WTC11 (cell line): Measurements from ENCODE around the gene RAB2B. TPM values are rescaled to one million over a fixed set of nuclear protein-coding genes. Genes with fewer than 3 reads are reported as not detected.

Experiments
- ATAC-seq: fragments of 200-7000 bp; cut with Tn5 transposase; 2 replicates; pipeline ENCODE4 v1.10.0; 2021; ENCODE audit warnings: mild to moderate bottlenecking, moderate library complexity
- CTCF ChIA-PET: fragments of 300-600 bp; sonication (Branson Sonifier 250); formaldehyde crosslinking; loops from one replicate; lab custom pipeline; 2021; ENCODE audit warnings: antibody characterized with exemption; lab: Charles Lee
- POLR2A ChIA-PET: fragments of 350-600 bp; sonication (Branson Sonifier 250); formaldehyde crosslinking; loops from one replicate; lab custom pipeline; 2021; ENCODE audit warnings: antibody characterized with exemption; lab: Charles Lee
- DNase-seq: peaks from one replicate; pipeline ENCODE4 v3.0.0; 2021; ENCODE audit warnings: low spot score
- H3K27ac Mint-ChIP-seq: 2 replicates; pipeline ENCODE4 v1.8.0; 2021; ENCODE audit warnings: mixed read lengths
- H3K27me3 Mint-ChIP-seq: 2 replicates; pipeline ENCODE4 v1.8.0; 2021; ENCODE audit warnings: low read depth, mild to moderate bottlenecking, moderate library complexity, mixed read lengths
- H3K36me3 Mint-ChIP-seq: 2 replicates; pipeline ENCODE4 v1.8.0; 2021; ENCODE audit warnings: mixed read lengths
- H3K4me1 Mint-ChIP-seq: 2 replicates; pipeline ENCODE4 v1.8.0; 2022; ENCODE audit warnings: mixed read lengths
- H3K4me3 Mint-ChIP-seq: 2 replicates; pipeline ENCODE4 v1.8.0; 2021; ENCODE audit warnings: mild to moderate bottlenecking, moderate library complexity, mixed read lengths
- H3K9me3 Mint-ChIP-seq: 2 replicates; pipeline ENCODE4 v1.8.0; 2021; ENCODE audit warnings: mixed read lengths
- CBFB ChIP-seq: sonication (generic); formaldehyde crosslinking; IDR thresholded peaks from 2 replicates; pipeline ENCODE4 v1.8.1; 2022; ENCODE audit warnings: mild to moderate bottlenecking, low read depth, missing genetic modification reagents
- GABPB1 ChIP-seq: sonication (generic); formaldehyde crosslinking; IDR thresholded peaks from 2 replicates; pipeline ENCODE4 v1.8.1; 2023; ENCODE audit warnings: mild to moderate bottlenecking, missing genetic modification reagents
- JUN ChIP-seq: sonication (generic); formaldehyde crosslinking; IDR thresholded peaks from 2 replicates; pipeline ENCODE4 v1.8.0; 2023; ENCODE audit warnings: mild to moderate bottlenecking, missing genetic modification reagents
- KAT7 ChIP-seq: sonication (generic); formaldehyde crosslinking; IDR thresholded peaks from 2 replicates; pipeline ENCODE4 v1.8.1; 2023; ENCODE audit warnings: missing genetic modification reagents, mild to moderate bottlenecking, borderline replicate concordance
- NFATC4 ChIP-seq: fragments of 250-450 bp; sonication (Bioruptor Pico); IDR thresholded peaks from 2 replicates; pipeline ENCODE4 v1.9.0; 2021; ENCODE audit warnings: mild to moderate bottlenecking
- NFYB ChIP-seq: sonication (generic); formaldehyde crosslinking; conservative IDR thresholded peaks from 2 replicates; pipeline ENCODE4 v1.8.0; 2022; ENCODE audit warnings: low read depth, missing genetic modification reagents
- SP1 ChIP-seq: sonication (generic); formaldehyde crosslinking; conservative IDR thresholded peaks from 2 replicates; pipeline ENCODE4 v1.8.1; 2022; ENCODE audit warnings: missing genetic modification reagents
- TP53 ChIP-seq: sonication (generic); formaldehyde crosslinking; IDR thresholded peaks from 2 replicates; pipeline ENCODE4 v1.8.1; 2023; ENCODE audit warnings: mild to moderate bottlenecking, missing genetic modification reagents
- ZNF138 ChIP-seq: sonication (generic); formaldehyde crosslinking; conservative IDR thresholded peaks from 2 replicates; pipeline ENCODE4 v1.8.1; 2022; ENCODE audit warnings: mild to moderate bottlenecking, moderate library complexity, missing genetic modification reagents
- ZNF416 ChIP-seq: fragments of 250-450 bp; sonication (Bioruptor Pico); IDR thresholded peaks from 2 replicates; pipeline ENCODE4 v1.9.0; 2021; ENCODE audit warnings: mild to moderate bottlenecking, inconsistent platforms
- ZNF423 ChIP-seq: fragments of 250-450 bp; sonication (Bioruptor Pico); IDR thresholded peaks from 2 replicates; pipeline ENCODE4 v2.1.2; 2022; ENCODE audit warnings: mild to moderate bottlenecking, moderate library complexity
- total RNA-seq: library from RNA; stranded (reverse); gene quantifications from 3 replicates; pipeline ENCODE4 v1.2.3, GENCODE V29; 2021
- TF ChIP-seq, protein P1 (sequence below): sonication (generic); formaldehyde crosslinking; IDR thresholded peaks from 2 replicates; pipeline ENCODE4 v1.8.1; 2023; ENCODE audit warnings: mild to moderate bottlenecking, missing genetic modification reagents, moderate library complexity
- TF ChIP-seq, protein P2 (sequence below): fragments of 250-450 bp; sonication (Bioruptor Pico); IDR thresholded peaks from 2 replicates; pipeline ENCODE4 v2.1.2; 2022; ENCODE audit warnings: mild to moderate bottlenecking, moderate library complexity
- TF ChIP-seq, protein P3 (sequence below): sonication (generic); formaldehyde crosslinking; IDR thresholded peaks from 2 replicates; pipeline ENCODE4 v1.8.1; 2022; ENCODE audit warnings: mild to moderate bottlenecking, missing genetic modification reagents, moderate library complexity, borderline replicate concordance
- TF ChIP-seq, protein P4 (sequence below): sonication (generic); formaldehyde crosslinking; IDR thresholded peaks from 2 replicates; pipeline ENCODE4 v1.8.1; 2023; ENCODE audit warnings: mild to moderate bottlenecking, missing genetic modification reagents
- TF ChIP-seq, protein P5 (sequence below): sonication (generic); formaldehyde crosslinking; IDR thresholded peaks from 2 replicates; pipeline ENCODE4 v1.8.0; 2022; ENCODE audit warnings: mild to moderate bottlenecking, missing genetic modification reagents
- TF ChIP-seq, protein P6 (sequence below): sonication (generic); formaldehyde crosslinking; IDR thresholded peaks from 2 replicates; pipeline ENCODE4 v1.8.0; 2023; ENCODE audit warnings: mild to moderate bottlenecking, missing genetic modification reagents
- TF ChIP-seq, protein P7 (sequence below): sonication (generic); formaldehyde crosslinking; IDR thresholded peaks from 2 replicates; pipeline ENCODE4 v1.8.0; 2023; ENCODE audit warnings: missing genetic modification reagents, mild to moderate bottlenecking, borderline replicate concordance
- TF ChIP-seq, protein P8 (sequence below): fragments of 250-450 bp; sonication (Bioruptor Pico); IDR thresholded peaks from 2 replicates; pipeline ENCODE4 v1.9.0; 2021; ENCODE audit warnings: mild to moderate bottlenecking

Gene RAB2B
- total RNA-seq, 1 experiment from 2014 or later, result 29.6 TPM

DNA sequence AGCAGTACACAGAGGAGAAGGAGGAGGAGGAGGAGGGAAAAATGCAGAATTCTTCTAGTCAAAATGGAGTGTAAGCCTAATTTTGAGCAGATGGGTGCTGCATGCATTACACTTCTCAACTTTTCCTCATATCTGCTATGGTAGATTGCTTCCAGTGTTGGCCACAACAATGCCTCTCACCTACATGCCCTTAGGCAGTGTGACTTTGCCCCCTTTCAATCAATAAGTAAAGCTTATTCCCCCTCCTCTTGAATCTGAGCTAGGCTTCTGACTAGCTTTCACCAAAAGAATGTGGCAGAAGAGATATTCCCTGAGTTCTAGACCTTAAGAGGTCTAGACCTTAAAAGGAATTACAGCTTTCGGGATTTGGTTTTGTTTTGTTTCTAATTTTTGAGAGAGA lies 37.6 kb upstream of the RAB2B start (continued):
- TF ChIP-seq, protein P1, sequence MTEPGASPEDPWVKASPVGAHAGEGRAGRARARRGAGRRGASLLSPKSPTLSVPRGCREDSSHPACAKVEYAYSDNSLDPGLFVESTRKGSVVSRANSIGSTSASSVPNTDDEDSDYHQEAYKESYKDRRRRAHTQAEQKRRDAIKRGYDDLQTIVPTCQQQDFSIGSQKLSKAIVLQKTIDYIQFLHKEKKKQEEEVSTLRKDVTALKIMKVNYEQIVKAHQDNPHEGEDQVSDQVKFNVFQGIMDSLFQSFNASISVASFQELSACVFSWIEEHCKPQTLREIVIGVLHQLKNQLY (CRISPR knock-in tag), result no peak
- TF ChIP-seq ZNF416 (CRISPR knock-in tag) (no peak), NFYB (CRISPR knock-in tag) (no peak), JUN (CRISPR knock-in tag) (no peak)
- TF ChIP-seq, protein P2, sequence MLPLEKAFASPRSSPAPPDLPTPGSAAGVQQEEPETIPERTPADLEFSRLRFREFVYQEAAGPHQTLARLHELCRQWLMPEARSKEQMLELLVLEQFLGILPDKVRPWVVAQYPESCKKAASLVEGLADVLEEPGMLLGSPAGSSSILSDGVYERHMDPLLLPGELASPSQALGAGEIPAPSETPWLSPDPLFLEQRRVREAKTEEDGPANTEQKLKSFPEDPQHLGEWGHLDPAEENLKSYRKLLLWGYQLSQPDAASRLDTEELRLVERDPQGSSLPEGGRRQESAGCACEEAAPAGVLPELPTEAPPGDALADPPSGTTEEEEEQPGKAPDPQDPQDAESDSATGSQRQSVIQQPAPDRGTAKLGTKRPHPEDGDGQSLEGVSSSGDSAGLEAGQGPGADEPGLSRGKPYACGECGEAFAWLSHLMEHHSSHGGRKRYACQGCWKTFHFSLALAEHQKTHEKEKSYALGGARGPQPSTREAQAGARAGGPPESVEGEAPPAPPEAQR (CRISPR knock-in tag), result no peak
- TF ChIP-seq, protein P3, sequence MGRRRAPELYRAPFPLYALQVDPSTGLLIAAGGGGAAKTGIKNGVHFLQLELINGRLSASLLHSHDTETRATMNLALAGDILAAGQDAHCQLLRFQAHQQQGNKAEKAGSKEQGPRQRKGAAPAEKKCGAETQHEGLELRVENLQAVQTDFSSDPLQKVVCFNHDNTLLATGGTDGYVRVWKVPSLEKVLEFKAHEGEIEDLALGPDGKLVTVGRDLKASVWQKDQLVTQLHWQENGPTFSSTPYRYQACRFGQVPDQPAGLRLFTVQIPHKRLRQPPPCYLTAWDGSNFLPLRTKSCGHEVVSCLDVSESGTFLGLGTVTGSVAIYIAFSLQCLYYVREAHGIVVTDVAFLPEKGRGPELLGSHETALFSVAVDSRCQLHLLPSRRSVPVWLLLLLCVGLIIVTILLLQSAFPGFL (CRISPR knock-in tag), result no peak

DNA sequence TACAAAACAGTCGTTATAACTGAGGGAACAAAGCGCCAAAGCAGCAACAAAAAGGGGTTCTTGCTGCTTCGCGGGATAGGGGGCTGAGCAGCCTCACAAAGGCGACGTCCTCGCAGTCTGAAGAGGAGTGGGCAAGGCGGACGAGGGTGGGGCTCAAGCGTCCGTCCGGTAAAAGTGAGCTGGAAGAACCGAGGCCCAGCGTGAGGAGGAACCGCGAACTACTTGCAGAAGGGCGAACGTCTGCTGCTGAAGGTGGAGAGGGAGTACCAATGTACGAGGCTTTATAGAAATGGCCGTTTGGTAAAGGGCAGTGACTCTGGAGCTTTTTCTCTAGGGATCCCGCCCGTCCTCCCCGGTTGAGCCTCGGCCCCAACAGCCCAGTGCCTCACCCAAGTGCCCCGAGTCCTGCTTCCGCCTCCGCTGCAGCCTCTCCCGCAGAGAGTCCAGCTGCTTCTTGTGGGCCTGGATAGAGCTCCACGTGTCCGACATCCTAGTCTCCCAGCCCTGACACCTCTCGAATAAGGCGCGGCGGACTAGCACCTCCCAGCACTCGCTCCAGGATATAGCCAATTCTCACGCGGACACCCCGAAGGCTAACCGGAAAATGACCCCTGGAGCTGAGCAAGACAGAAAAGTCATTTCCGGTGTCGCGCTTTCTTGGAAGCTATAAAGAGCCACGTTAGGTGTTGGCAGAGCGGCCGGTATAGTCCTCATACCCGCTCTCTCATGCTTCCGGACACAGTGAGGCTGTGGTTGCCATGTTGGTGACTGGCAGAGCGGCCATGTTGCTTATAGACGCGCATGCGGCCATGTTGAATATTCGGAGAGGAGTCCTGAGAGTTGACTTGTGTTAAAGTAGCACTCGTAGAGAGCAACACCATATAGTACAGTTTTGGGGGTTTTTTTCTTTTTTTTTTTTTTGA lies 34.2 kb upstream of the RAB2B start, which contains the start of gene METTL3:
TSS of gene METTL3 (minus strand) at position 606 of the 923 bp plus-strand sequence. CDS start at position 489, 117 bp downstream.
- Mint-ChIP-seq H3K4me1 (peaks cover 42% of the 10 kb centered on the region), H3K27ac (peak within 1 kb of the TSS; percentile 94), H3K4me3 (peak within 1 kb of the TSS; percentile 96), H3K36me3 (peaks cover 29% of the 10 kb centered on the region), H3K27me3 (no peaks in the 10 kb centered on the region), H3K9me3 (peaks cover 3% of the 10 kb centered on the region; the same call in 1 of the 2 replicates)
- ATAC-seq (peak; percentile 98), DNase-seq (peak; percentile 93)
- POLR2A ChIA-PET, result interaction anchor here (0.6 to 2.9 kb wide), 16 partner anchors 8 to 65 kb away, joined by 3 to 52 read pairs (median 5); partner anchors contain the start of genes CHD8, RAB2B, SALL2 and TOX4
- CTCF ChIA-PET, result interaction anchor here (0.6 to 1.9 kb wide), 15 partner anchors 9 to 74 kb away, joined by 3 to 21 read pairs (median 5); partner anchors contain the start of genes CHD8, RAB2B, SALL2 and TOX4
- TF ChIP-seq, protein P4, sequence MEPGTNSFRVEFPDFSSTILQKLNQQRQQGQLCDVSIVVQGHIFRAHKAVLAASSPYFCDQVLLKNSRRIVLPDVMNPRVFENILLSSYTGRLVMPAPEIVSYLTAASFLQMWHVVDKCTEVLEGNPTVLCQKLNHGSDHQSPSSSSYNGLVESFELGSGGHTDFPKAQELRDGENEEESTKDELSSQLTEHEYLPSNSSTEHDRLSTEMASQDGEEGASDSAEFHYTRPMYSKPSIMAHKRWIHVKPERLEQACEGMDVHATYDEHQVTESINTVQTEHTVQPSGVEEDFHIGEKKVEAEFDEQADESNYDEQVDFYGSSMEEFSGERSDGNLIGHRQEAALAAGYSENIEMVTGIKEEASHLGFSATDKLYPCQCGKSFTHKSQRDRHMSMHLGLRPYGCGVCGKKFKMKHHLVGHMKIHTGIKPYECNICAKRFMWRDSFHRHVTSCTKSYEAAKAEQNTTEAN (CRISPR knock-in tag), result no peak
- TF ChIP-seq CBFB (CRISPR knock-in tag) (0 out of 2 replicates have a peak, but pooled peaks have one; percentile 36), ZNF138 (CRISPR knock-in tag) (0 out of 2 replicates have a peak, but pooled peaks have one; percentile 48), GABPB1 (CRISPR knock-in tag) (peak; percentile 86), NFATC4 (CRISPR knock-in tag) (no peak), ZNF423 (peak; percentile 63; the same call in 1 of the 2 replicates), KAT7 (CRISPR knock-in tag) (peak; percentile 70; the same call in 1 of the 2 replicates), SP1 (CRISPR knock-in tag) (peak; percentile 49; the same call in 1 of the 2 replicates), TP53 (CRISPR knock-in tag) (0 out of 2 replicates have a peak, but pooled peaks have one; percentile 87)
- TF ChIP-seq, protein P5, sequence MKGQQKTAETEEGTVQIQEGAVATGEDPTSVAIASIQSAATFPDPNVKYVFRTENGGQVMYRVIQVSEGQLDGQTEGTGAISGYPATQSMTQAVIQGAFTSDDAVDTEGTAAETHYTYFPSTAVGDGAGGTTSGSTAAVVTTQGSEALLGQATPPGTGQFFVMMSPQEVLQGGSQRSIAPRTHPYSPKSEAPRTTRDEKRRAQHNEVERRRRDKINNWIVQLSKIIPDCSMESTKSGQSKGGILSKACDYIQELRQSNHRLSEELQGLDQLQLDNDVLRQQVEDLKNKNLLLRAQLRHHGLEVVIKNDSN (CRISPR knock-in tag), result peak; percentile 29; the same call in 1 of the 2 replicates
- TF ChIP-seq, protein P6, sequence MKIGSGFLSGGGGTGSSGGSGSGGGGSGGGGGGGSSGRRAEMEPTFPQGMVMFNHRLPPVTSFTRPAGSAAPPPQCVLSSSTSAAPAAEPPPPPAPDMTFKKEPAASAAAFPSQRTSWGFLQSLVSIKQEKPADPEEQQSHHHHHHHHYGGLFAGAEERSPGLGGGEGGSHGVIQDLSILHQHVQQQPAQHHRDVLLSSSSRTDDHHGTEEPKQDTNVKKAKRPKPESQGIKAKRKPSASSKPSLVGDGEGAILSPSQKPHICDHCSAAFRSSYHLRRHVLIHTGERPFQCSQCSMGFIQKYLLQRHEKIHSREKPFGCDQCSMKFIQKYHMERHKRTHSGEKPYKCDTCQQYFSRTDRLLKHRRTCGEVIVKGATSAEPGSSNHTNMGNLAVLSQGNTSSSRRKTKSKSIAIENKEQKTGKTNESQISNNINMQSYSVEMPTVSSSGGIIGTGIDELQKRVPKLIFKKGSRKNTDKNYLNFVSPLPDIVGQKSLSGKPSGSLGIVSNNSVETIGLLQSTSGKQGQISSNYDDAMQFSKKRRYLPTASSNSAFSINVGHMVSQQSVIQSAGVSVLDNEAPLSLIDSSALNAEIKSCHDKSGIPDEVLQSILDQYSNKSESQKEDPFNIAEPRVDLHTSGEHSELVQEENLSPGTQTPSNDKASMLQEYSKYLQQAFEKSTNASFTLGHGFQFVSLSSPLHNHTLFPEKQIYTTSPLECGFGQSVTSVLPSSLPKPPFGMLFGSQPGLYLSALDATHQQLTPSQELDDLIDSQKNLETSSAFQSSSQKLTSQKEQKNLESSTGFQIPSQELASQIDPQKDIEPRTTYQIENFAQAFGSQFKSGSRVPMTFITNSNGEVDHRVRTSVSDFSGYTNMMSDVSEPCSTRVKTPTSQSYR (CRISPR knock-in tag), result no peak
- TF ChIP-seq, protein P7, sequence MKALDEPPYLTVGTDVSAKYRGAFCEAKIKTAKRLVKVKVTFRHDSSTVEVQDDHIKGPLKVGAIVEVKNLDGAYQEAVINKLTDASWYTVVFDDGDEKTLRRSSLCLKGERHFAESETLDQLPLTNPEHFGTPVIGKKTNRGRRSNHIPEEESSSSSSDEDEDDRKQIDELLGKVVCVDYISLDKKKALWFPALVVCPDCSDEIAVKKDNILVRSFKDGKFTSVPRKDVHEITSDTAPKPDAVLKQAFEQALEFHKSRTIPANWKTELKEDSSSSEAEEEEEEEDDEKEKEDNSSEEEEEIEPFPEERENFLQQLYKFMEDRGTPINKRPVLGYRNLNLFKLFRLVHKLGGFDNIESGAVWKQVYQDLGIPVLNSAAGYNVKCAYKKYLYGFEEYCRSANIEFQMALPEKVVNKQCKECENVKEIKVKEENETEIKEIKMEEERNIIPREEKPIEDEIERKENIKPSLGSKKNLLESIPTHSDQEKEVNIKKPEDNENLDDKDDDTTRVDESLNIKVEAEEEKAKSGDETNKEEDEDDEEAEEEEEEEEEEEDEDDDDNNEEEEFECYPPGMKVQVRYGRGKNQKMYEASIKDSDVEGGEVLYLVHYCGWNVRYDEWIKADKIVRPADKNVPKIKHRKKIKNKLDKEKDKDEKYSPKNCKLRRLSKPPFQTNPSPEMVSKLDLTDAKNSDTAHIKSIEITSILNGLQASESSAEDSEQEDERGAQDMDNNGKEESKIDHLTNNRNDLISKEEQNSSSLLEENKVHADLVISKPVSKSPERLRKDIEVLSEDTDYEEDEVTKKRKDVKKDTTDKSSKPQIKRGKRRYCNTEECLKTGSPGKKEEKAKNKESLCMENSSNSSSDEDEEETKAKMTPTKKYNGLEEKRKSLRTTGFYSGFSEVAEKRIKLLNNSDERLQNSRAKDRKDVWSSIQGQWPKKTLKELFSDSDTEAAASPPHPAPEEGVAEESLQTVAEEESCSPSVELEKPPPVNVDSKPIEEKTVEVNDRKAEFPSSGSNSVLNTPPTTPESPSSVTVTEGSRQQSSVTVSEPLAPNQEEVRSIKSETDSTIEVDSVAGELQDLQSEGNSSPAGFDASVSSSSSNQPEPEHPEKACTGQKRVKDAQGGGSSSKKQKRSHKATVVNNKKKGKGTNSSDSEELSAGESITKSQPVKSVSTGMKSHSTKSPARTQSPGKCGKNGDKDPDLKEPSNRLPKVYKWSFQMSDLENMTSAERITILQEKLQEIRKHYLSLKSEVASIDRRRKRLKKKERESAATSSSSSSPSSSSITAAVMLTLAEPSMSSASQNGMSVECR (CRISPR knock-in tag), result peak; percentile 79; the same call in 1 of the 2 replicates
- TF ChIP-seq, protein P8, sequence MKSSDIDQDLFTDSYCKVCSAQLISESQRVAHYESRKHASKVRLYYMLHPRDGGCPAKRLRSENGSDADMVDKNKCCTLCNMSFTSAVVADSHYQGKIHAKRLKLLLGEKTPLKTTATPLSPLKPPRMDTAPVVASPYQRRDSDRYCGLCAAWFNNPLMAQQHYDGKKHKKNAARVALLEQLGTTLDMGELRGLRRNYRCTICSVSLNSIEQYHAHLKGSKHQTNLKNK (CRISPR knock-in tag), result no peak
